ENCODE measurements around the gene BHMT2.

DNA sequence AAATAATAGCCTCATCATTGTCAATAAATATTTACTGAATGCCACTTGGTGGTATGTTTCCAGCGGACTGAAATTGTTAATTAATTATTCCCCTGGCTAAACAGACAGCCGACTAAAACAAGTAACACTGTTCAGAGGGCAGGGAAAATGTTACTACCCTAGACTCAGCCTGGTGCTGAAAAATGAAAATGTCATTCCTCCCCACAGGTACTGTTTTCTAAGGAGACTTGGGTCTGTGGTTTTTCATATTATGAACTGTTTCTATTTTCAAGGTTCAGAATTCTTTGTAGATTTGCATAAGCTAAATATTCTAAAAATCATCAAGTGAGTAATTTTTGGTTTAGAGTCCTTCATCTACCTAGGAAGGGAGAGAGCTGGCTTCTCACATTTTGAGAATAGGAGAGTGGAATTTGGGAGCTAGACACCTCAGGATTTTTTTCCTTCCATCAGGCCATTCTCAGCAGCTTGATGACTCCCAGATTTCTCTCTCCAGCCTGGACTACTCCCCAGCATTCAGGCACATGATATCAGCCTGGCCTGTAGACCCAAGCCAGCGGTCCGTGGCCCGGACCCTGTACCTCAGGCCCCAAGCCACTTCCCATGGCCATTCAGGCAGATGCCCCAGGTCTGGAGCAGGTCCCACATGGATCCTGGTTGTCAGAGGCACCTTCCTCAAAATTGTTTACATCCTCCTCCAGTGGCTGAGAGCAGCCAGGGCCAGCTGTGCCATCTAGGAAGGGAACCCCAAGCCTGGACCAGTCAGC, 66.4 kb downstream of the BHMT2 start:
- TF ChIP-seq, protein P1, sequence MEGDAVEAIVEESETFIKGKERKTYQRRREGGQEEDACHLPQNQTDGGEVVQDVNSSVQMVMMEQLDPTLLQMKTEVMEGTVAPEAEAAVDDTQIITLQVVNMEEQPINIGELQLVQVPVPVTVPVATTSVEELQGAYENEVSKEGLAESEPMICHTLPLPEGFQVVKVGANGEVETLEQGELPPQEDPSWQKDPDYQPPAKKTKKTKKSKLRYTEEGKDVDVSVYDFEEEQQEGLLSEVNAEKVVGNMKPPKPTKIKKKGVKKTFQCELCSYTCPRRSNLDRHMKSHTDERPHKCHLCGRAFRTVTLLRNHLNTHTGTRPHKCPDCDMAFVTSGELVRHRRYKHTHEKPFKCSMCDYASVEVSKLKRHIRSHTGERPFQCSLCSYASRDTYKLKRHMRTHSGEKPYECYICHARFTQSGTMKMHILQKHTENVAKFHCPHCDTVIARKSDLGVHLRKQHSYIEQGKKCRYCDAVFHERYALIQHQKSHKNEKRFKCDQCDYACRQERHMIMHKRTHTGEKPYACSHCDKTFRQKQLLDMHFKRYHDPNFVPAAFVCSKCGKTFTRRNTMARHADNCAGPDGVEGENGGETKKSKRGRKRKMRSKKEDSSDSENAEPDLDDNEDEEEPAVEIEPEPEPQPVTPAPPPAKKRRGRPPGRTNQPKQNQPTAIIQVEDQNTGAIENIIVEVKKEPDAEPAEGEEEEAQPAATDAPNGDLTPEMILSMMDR (conservative IDR thresholded peaks at IDR 0.05; ENCODE audit: low read depth, low read length): no peak
- TF ChIP-seq SMC3 (IDR thresholded peaks at IDR 0.05; ENCODE audit: low read depth, low read length) (no peak), POLR2A (IDR thresholded peaks at IDR 0.05; ENCODE audit: low read depth, low read length) (no peak), RAD21 (IDR thresholded peaks at IDR 0.05; ENCODE audit: low read length) (no peak)

Data from IMR-90 (cell line).